Measurements from ENCODE around the gene TCEAL4.

TCEAL4 gene

GRCh38 chrX:103539695-103540094, 45.6 kb upstream of the TCEAL4 start:
- no peak for TF ChIP-seq CTCF (IDR thresholded peaks at IDR 0.05)
- H3K4me3 ChIP-seq (ENCODE audit: low read depth in 1 of 2, low read length in 1 of 2), result no peak overlapping the region
- H3K4me1 ChIP-seq (ENCODE audit: control insufficient read depth in 1 of 2, insufficient read depth in 1 of 2, low read depth in 1 of 2, low read length in 1 of 2), result no peaks in the 10 kb centered on the region
- no peak overlapping the region for H3K27ac ChIP-seq
- H3K36me3 ChIP-seq, result no peaks in the 10 kb centered on the region
- no peaks in the 10 kb centered on the region for H3K9me3 ChIP-seq
- no peaks in the 10 kb centered on the region for H3K27me3 ChIP-seq

GRCh38 chrX:103540145-103540544, 45.2 kb upstream of the TCEAL4 start:
- Histone ChIP-seq H3K36me3 (no peaks in the 10 kb centered on the region), H3K27me3 (no peaks in the 10 kb centered on the region), H3K9me3 (no peaks in the 10 kb centered on the region), H3K4me1 (ENCODE audit: control insufficient read depth in 1 of 2, insufficient read depth in 1 of 2, low read depth in 1 of 2, low read length in 1 of 2) (no peaks in the 10 kb centered on the region), H3K27ac (no peak overlapping the region), H3K4me3 (ENCODE audit: low read depth in 1 of 2, low read length in 1 of 2) (no peak overlapping the region)
- TF ChIP-seq CTCF (IDR thresholded peaks at IDR 0.05), result no peak

- Histone ChIP-seq H3K4me1 (ENCODE audit: control insufficient read depth in 1 of 2, insufficient read depth in 1 of 2, low read depth in 1 of 2, low read length in 1 of 2) (peaks cover 5% of the 10 kb centered on the region in 2 experiments), H3K9me3 (no peaks in the 10 kb centered on the region), H3K4me3 (ENCODE audit: low read depth in 1 of 2, low read length in 1 of 2) (no peak overlapping the region), H3K27ac (no peak overlapping the region), H3K36me3 (no peaks in the 10 kb centered on the region), H3K27me3 (no peaks in the 10 kb centered on the region)
- TF ChIP-seq CTCF (IDR thresholded peaks at IDR 0.05), result no peak
These were observed 35.4 kb upstream of the TCEAL4 start for GRCh38 chrX:103549916-103550315.

- peaks cover 5% of the 10 kb centered on the region in 2 experiments for H3K4me1 ChIP-seq (ENCODE audit: control insufficient read depth in 1 of 2, insufficient read depth in 1 of 2, low read depth in 1 of 2, low read length in 1 of 2)
- H3K9me3 ChIP-seq, result no peaks in the 10 kb centered on the region
- H3K27me3 ChIP-seq, result no peaks in the 10 kb centered on the region
- H3K4me3 ChIP-seq (ENCODE audit: low read depth in 1 of 2, low read length in 1 of 2), result no peak overlapping the region
- no peak overlapping the region for H3K27ac ChIP-seq
- no peak for TF ChIP-seq CTCF (IDR thresholded peaks at IDR 0.05)
- H3K36me3 ChIP-seq, result no peaks in the 10 kb centered on the region
These were observed 34.8 kb upstream of the TCEAL4 start for GRCh38 chrX:103550415-103551051.

GRCh38 chrX:103552236-103552635, 33.1 kb upstream of the TCEAL4 start:
- TF ChIP-seq CTCF (IDR thresholded peaks at IDR 0.05), result no peak
- no peaks in the 10 kb centered on the region for H3K9me3 ChIP-seq
- H3K27ac ChIP-seq, result no peak overlapping the region
- no peaks in the 10 kb centered on the region for H3K27me3 ChIP-seq
- H3K36me3 ChIP-seq, result no peaks in the 10 kb centered on the region
- H3K4me3 ChIP-seq (ENCODE audit: low read depth in 1 of 2, low read length in 1 of 2), result no peak overlapping the region
- H3K4me1 ChIP-seq (ENCODE audit: control insufficient read depth in 1 of 2, insufficient read depth in 1 of 2, low read depth in 1 of 2, low read length in 1 of 2), result peaks cover 5% of the 10 kb centered on the region in 2 experiments
